ENCODE measurements around the gene RETREG3.
A peak's percentile ranks its signal among the peaks of the same experiment; 100 is the strongest.

RETREG3 gene

GRCh38 chr17:42566215-42566882 is 42.8 kb downstream of the RETREG3 start:
- no peak for TF ChIP-seq CTCF (IDR thresholded peaks at IDR 0.05; ENCODE audit: low read depth, low read length)
- no peak for DNase-seq
- peaks cover 52% of the 10 kb centered on the region for H3K36me3 ChIP-seq
- H3K4me3 ChIP-seq (ENCODE audit: low read depth, low read length), result peak overlapping the region; percentile 88
- no peaks in the 10 kb centered on the region for H3K27me3 ChIP-seq
- H3K4me1 ChIP-seq, result no peaks in the 10 kb centered on the region; the same call in none of the 2 replicates
- H3K9me3 ChIP-seq, result no peaks in the 10 kb centered on the region

GRCh38 chr17:42565523-42566214 is 43.5 kb downstream of the RETREG3 start:
- no peak overlapping the region for H3K4me3 ChIP-seq (ENCODE audit: low read depth, low read length)
- H3K36me3 ChIP-seq, result peaks cover 45% of the 10 kb centered on the region

GRCh38 chr17:42564815-42565522 is 44.2 kb downstream of the RETREG3 start:
- Histone ChIP-seq H3K27me3 (no peaks in the 10 kb centered on the region), H3K4me3 (ENCODE audit: low read depth, low read length) (no peak overlapping the region), H3K4me1 (no peaks in the 10 kb centered on the region; the same call in none of the 2 replicates), H3K36me3 (peaks cover 41% of the 10 kb centered on the region), H3K9me3 (no peaks in the 10 kb centered on the region)
- DNase-seq, result no peak
- TF ChIP-seq CTCF (IDR thresholded peaks at IDR 0.05; ENCODE audit: low read depth, low read length), result no peak

More at GRCh38 chr17:42565523-42566214, 43.5 kb downstream of the RETREG3 start:
- no peaks in the 10 kb centered on the region for H3K9me3 ChIP-seq
- DNase-seq, result no peak
- no peaks in the 10 kb centered on the region; the same call in none of the 2 replicates for H3K4me1 ChIP-seq
- H3K27me3 ChIP-seq, result no peaks in the 10 kb centered on the region
- no peak for TF ChIP-seq CTCF (IDR thresholded peaks at IDR 0.05; ENCODE audit: low read depth, low read length)

- H3K4me3 ChIP-seq (ENCODE audit: low read depth, low read length), result peak overlapping the region; percentile 79; the same call in 1 of the 2 replicates
- no peaks in the 10 kb centered on the region for H3K9me3 ChIP-seq
- no peaks in the 10 kb centered on the region; the same call in none of the 2 replicates for H3K4me1 ChIP-seq
- DNase-seq, result no peak
- peaks cover 30% of the 10 kb centered on the region for H3K36me3 ChIP-seq
- no peak for TF ChIP-seq CTCF (IDR thresholded peaks at IDR 0.05; ENCODE audit: low read depth, low read length)
- H3K27me3 ChIP-seq, result no peaks in the 10 kb centered on the region
Measured at GRCh38 chr17:42563950-42564349, 45.2 kb downstream of the RETREG3 start.

- Histone ChIP-seq H3K27me3 (no peaks in the 10 kb centered on the region), H3K36me3 (peaks cover 26% of the 10 kb centered on the region), H3K4me3 (ENCODE audit: low read depth, low read length) (peak overlapping the region; percentile 79), H3K4me1 (no peaks in the 10 kb centered on the region; the same call in none of the 2 replicates), H3K9me3 (no peaks in the 10 kb centered on the region)
- DNase-seq, result peak; percentile 47
- no peak for TF ChIP-seq CTCF (IDR thresholded peaks at IDR 0.05; ENCODE audit: low read depth, low read length)
Measured at GRCh38 chr17:42563543-42563942, 45.6 kb downstream of the RETREG3 start.

All from BE2C (cell line).